HG03039 (cell line): Measurements from ENCODE around the gene UBALD2.
"Not testable (repeated sequence)": the region's sequence is repeated elsewhere in the genome, so short reads cannot be mapped to it uniquely, and the experiment has no call there.

ENCODE experiments used
- ATAC-seq: cut with Tn5 transposase; IDR thresholded peaks from one replicate; pipeline ENCODE4 v1.9.1; 2021; ENCODE audit warnings: mild to moderate bottlenecking, moderate library complexity; ENCODE audit not compliant: unreplicated experiment

The UBALD2 gene

DNA sequence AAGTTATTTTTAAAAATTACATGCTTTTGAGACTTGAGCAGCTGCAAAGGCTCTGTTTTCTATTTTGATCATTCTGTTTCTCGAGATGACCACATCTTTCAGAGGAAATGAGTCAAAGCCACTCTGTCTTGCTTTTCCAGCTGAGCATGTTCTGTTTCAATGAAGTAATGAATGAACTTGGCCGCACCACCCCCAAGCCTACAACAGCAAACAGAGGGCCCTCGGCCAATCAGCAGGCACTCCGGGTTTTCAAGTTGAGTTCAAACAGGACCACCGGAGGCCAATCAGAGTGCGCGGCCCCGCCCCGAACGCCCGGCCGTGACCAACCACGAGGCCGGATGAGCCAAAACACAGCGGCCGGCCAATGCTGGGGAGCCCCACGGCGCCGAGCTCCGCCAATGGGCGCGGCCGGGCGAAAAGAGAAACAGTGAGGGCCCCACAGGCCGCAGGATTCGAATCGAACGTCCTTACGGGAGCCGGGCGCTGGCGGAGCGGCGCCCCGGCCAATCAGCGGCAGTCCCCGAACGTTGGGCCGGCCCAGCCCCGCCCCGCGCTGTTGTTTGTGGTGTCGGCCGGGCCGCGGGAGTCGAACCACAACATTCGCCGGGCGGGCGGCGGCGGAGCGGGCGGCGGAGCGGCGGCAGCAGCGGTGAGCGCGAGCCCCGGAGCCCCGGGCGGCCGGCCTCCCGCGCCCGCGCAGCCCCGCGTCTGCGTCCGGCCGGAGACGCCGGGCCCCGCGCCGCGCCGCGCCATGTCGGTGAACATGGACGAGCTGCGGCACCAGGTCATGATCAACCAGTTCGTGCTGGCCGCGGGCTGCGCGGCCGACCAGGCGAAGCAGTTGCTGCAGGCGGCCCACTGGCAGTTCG lies at the start of gene UBALD2:
Gene UBALD2 (plus strand): TSS at position 594 of the 869 bp plus-strand sequence. CDS start 158 bp downstream, at position 752.
- ATAC-seq, result peak; percentile 74

DNA sequence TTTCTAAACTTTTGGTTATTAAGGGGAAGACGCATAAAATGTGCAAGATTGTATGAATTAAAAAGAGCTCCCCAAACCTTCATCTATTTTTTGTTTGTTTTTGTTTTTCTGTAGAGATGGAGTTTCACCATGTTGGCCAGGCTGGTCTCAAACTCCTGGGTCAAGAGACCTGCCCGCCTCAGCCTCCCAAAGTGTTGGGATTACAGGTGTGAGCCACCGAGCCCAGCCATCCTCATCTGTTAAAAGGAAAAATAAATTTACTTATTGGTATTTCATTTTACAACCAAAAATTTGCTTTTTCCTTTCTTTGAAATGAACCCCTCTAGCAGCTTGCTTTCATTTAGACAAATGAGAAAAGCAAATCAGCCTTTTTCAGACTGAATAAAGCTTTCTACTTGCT lies 48.1 kb upstream of the UBALD2 start:
- ATAC-seq, result no peak

DNA sequence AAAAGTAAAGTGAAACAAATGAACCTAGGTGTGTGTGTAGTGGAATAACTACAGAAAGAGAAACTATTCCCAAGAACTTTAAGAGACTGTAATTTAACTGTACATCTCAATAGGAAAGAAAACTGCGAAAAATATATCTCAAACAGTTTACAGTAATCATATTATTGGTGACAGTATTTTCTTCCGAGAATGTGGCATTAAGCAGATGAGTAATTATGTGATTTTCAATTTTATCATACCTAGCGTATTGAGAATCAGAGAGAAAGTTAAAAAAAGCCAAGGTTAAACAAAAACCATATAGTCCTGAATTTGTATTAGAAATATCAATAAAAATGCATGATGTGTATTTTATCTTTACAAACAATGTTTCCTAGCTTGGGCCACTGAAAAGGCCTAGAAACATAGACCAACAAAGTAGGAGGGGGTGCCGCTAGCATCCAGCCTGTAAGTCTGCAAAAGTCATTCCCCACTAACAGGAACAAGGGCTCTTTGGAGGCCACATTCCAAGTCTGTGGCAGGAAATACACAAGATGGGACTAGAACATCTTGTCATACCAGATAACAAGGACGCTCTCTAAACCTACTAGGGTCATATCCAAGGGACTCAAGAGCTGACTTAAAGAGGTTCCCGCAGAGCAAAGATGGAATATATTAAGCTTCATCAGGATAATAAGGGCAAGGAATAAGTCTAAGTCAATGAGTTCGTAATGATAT lies 45.3 kb upstream of the UBALD2 start:
- no peak for ATAC-seq

DNA sequence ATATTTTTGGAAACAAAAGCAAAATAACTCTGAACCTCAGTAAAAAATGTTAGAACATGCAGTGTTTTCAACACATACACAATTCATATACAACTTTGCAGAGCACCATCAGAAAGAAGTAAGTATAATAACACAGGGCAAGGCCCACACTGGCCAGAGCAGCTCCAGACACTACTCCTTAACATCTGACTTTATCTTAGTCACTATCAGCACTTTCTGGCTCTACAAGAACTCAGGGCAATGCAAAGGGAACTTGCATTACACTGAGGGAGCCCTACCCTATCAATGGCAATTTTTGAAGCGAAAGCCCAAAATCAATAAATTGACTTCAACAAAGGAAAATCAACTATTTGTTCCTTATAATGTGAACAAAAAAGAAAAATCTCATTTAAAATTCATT lies 41.3 kb upstream of the UBALD2 start:
- no peak for ATAC-seq

DNA sequence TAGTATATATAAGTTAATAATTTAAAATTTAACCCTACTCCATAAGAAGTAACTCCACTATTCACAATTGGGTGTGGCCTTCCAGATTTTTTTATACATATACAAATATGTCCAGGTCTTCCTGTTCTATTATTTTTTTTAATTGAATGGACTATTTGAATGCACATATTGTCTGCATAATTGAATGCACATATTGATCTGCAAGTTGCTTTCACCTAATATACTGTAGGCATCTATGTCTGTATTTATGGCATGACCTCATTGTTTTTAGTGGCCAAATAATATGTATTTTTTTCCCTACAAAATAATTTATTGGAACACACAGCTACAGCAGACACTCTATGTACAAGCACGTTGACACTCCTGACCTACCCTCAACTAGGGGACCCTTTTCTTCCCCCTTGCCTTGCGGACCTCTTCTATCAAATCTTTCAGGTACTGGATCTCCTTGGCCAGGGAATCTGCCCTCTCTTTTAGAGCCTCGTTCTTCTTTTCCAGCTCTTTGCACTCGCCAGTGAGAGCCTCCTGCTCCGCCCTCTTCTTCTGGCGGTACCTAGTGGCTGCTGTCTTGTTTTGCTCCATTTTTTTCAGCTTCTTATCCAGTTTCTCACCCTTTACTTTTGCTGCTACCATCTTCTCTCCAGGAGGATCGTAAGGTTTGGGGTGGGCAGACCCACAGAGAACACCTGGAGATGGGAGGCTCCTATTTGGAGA lies 39.6 kb upstream of the UBALD2 start:
- ATAC-seq, result not testable (repeated sequence)

DNA sequence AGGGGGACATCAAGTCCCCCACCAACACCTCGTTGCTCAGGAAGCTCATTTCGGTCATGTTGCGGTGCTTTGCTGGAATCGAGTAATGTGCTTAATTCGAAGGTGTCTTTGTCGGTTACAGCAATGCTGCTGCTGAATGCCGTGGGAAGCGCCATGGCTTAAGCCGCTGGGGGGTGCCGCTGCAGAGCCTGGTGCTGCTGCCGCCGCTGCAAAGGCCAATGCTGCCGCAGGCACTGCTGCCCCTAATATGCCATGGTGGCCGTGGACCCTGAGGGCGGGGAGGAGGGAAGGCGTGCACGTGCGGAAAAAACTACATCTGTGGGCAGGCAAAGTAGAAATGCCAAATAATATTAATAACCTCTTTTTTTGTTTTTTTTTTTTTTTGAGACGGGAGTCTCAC lies 38.4 kb upstream of the UBALD2 start:
- not testable (repeated sequence) for ATAC-seq

DNA sequence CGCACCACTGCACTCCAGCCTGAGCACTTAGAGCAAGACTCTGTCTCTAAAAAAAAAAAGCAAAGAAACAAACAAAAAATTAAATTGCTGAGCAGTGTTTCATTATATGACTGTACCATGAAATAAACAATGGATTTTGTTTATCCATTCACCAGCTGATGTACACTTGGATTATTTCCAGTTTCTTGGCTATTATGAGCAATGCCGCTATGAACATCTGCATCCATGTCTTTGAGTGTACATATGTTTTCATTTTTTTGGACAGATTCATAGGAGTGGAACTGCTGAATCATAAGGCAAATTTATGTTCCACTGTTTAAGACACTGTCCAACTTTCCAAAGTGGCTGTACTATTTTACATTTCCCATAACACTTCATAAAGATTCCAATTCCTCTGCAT lies 32.8 kb upstream of the UBALD2 start:
- ATAC-seq, result no peak

DNA sequence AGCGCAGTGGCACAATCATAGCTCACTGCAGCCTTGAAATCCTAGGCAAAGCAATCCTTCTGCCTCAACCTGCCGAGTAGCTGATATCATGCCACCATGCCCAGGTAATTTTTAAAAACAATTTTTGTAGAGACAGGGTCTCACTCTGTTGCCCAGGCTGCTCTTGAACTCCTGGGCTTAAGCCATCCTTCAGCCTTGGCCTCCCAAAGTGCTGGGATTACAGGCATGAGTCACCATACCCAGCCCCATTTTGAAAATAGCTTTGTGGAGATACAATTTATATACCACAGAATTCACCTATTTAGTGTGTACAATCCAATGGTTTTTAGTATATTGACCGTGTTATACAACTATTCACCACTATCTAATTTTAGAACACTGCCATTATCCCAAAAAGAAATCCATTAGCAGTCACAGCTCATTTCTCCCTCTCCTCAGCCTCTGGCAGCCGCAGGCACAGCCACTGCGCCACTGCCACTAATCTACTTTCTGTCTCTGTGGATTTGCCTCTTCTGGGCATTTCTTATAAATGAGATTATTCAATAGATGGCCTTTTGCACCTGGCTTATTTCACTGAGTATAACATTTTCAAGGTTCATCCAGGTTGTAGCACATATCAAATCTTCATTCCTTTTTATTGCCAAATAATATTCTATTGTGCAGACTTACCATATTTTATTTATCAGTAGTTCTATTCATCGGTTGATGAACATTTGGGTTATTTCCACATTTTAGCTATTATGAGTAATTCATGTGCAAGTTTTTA lies 31.4 kb upstream of the UBALD2 start:
- ATAC-seq, result no peak

DNA sequence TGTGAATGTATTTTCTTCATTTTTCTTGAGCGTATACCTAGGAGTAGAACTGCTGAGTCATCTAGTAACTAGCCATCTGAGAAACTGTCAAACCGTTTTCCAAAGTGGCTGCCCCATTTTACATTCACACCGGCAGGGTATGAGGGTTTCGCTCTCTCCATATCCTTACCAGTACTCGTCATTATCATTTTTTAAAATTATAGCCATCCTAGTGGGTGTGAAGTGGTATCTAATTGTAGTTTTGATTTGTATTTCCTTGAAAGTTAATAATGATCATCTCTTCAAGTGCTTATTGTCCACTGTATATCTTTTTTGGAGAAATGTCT lies 30.8 kb upstream of the UBALD2 start:
- no peak for ATAC-seq

DNA sequence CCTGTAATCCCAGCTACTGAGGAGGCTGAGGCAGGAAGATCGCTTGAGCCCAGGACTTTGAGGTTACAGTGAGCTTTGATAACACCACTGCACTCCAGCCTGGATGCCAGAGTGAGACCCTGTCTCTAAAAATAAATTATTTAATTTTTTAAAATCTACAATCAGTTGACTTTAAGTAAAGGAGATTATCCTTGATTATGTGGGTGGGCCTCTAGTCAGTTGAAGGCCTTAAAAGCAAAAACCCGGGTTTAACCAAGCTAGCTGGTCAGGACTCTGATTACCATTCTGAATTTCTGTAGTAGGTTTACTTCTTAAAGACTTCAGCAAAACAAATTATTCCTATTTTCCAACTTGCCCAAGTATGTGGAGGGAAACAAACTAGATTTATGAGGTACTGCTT lies 29.3 kb upstream of the UBALD2 start:
- no peak for ATAC-seq

DNA sequence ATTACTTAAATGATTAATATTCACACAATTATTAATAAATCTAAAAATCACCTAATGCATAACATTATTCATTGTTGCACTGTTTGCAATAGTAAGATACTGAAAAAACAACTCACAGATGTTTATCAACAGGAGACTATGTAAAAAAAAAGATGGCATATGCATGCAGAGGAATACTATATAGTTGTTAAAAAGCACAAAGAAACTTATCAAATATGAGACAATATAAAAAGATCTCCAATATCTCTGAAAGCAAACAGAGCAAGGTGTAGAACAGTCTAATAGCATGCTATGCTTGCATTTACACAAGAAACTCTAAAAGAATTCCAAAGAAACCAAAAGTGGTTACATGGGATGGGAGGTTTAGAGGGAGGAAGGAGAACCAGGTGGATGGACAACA lies 28.5 kb upstream of the UBALD2 start:
- no peak for ATAC-seq

DNA sequence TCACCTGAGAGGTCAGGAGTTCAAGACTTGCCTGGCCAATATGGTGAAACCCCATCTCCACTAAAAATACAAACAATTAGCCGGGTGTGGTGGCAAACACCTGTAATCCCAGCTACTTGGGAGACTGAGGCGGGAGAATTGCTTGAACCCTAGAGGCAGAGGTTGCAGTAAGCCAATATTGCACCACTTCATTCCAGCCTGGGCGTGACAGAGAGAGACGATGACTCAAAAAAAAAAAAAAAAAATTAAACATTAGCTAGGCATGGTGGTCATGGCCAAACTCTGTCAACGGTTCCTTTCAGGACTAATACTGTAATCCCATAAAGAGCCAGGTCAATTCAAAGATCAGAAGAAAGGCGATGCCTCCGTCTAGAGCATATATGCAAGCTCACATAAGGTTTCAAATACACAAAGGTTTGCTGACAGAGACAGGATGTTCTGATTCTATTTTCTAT lies 27.3 kb upstream of the UBALD2 start:
- no peak for ATAC-seq

DNA sequence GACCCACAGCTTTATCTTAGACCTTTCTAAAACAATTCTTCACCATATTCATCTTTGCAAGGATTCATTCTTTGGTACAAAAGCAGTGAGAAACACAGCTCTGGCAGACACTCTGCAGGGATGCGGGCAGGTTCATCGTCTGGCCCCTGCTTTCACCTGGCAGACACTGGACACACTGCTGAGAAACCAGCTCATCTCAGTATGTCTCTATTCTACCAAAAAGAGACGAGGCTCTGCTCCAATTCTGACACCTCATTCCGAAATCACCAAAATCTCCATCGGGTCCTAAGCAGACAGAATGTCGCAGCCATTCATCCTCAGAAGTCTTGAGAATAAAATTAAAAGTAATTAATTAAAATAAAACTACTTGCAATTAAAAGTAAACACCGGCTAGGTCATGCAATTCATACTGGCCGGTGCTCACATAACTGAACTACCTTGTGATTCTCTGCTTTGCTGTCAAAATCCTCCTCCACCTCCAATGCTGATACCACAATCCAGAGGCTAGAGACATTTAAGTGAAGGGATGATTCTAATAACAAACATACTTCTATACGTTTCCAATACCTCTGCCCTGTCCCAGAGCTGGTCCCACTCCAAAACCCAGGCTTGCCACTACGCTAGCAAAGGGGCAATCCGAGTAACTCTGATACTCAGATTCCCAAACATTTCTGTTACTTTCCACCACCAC lies 26.2 kb upstream of the UBALD2 start:
- no peak for ATAC-seq

DNA sequence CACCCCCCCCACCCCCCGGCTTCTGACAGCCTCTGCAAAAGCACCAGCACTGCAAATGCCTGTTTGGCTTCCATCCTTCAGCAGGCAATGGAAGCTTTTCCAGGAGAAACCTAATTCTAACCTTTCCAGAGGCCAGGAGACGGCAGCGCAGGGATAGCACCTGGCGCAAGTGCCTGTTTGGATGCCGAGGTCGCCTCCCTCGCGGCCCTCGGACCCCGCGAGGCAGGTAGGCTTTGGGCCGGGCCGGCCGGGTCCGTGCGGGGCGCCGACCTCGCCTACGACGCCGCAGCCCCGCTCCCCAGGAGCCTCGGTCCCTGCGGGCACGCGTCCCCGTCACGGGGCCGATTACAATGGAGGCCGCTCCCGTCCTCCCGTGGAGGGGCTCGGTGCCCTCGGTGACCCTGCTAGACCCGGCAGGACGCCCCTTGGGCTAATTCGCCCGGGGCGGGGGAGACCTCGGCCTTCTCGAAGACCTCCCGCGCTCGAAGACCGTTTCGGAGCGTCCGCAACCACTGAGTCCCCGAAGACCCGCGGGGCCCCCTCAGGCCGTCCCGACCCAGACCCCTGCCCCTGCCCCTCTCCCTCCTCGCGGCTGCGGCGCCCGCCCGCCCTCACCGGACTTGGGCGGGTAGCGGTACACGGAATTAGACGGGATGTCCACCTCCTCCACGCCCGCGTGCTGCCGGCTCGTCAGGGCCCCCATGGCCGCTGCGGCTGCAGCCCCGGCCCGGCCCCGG lies 25.4 kb upstream of the UBALD2 start:
- ATAC-seq, result no peak

DNA sequence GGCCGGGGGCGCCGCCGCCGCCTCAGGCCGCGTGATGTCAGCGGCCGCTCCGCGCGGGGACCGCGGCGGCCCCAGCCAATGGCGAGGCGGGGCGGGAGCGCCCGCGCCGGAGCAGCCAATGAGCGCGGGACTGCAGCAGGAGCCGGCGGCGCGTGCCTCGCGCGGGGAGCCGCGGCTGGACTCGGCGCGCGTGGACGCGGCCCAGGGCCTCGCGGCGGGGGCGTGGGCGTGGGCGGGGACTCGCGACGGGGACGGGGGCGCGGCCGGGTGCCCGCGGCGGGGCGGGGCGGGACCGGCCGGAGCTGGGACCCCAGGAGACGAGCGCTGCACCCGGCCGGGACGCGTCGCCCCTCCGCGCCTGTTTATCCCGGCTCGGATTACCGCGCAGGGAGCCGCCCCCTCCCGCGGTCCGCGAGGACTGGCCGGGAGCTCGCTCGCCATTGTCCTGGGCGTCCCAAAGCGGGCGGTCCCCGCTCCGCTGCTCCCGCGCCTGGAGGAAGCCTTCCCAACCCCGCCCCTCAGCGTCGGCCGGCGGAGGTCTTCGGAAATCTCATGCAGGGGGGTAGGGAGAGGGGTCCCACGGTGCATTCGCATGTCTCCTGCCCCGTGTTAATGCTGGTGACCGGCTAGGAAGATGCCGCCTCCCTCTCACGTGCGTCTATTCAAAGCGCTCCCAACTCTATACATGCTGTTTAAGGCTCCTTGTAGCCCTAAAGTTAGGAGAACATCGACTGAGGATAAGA lies 24.5 kb upstream of the UBALD2 start, which contains the start of gene RNF157:
Gene RNF157 (minus strand): TSS at position 33 of the 743 bp plus-strand sequence. CDS start 253 bp downstream, outside the sequence.
- peak; percentile 73 for ATAC-seq

DNA sequence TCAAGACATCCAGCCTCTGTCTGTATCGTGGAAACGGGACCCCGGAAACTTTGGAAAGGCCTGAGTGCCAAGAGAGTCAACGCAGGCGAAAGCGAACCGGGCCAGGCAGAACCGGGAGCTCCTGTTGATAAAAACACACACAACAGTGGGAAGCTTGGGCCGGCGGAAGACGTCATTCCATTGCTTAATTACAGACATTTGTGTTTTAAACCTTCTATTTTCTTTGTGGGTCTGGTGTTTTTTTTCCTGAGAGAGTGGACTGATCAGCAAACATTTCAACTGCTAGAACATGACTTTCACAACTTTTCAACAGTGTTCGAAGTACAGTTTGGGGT lies 24.0 kb upstream of the UBALD2 start:
- ATAC-seq, result no peak

DNA sequence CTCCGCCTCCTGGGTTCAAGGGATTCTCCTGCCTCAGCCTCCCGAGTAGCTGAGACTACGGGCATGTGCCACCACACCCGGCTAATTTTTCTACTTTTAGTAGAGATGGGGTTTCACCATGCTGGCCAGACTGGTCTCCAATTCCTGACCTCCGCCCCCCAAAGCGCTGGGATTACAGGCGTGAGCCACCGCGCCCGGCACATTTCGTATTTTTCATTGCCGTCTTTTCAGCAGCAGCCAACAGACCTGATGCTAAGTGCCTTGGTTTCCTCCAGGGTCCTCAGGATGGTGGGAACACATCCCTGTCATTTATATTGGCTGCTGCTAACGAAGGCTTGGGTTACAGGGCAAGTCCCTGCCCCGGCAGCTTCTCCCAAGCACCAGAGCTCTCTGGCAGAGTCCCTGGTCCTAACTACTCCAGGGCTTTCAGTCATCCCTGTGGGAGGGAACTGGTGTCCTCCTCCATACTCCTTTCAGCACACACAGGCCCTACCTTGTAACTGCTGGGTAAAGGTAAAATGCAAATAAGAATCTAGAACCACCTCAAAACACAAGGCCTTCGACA lies 23.4 kb upstream of the UBALD2 start:
- ATAC-seq, result no peak

DNA sequence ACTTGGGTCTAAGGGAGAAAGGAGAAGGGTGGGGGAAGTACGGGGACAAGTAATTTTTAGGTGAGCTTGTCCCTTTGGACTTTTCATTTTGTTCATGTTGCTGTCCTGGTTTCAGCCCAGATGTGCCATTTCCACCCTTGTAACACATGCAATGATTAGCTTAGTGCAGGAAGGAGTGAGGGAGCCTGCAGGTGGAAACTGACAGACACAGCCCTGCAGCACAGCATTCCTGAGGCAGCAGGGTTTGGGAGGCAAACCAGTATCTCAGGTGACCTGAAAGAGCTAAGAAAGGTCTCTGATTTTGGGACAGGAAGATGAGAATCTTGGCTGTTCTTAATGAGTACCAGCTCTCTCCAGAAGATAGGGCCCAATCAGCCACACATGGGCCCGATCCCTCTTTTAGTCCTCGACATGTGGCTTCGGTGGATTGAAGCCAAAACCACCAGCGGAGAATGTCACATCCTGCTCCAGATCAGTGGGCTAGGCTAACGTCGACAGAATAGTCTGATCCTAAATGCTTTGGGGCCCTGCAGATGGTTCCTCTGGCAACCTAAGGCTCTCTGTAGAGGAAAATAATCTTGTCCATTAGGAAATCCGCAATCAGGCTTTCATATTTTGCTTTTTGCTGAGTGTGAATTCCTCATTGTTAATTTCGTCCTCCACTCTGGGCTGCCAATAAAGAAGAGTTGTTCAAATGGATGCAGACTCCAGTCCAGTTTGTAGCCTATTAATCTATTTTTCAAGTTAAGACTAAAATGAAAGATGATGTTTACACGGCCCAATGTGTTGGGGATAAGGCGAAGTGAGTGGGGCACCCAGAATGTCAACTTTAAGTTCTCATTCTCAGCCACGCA lies 21.1 kb upstream of the UBALD2 start:
- ATAC-seq, result no peak
